NCI-H187 (cell line): Measurements from ENCODE around the gene TNPO3.
"Not testable (repeated sequence)": the region's sequence is repeated elsewhere in the genome, so short reads cannot be mapped to it uniquely, and the experiment has no call there.

ENCODE experiments used
- DNase-seq, 2 experiments: peaks; one replicate each; lab custom pipeline; 2025; lab: John Stamatoyannopoulos, UW

TNPO3 gene

GRCh38 chr7:128959296-128959695 is 95.6 kb downstream of the TNPO3 start:
- DNase-seq, result no peak

- no peak for DNase-seq
Measured at GRCh38 chr7:128955981-128956380, 98.9 kb downstream of the TNPO3 start.

GRCh38 chr7:128954830-128955802 is 99.8 kb downstream of the TNPO3 start:
- no peak for DNase-seq

- DNase-seq, result no peak
Measured at GRCh38 chr7:128954150-128954549, 100.8 kb downstream of the TNPO3 start.

- no peak for DNase-seq
Measured at GRCh38 chr7:128951296-128951695, 103.6 kb downstream of the TNPO3 start.

- no peak for DNase-seq
Measured at GRCh38 chr7:128948976-128949760, 105.7 kb downstream of the TNPO3 start.

- no peak for DNase-seq
Measured at GRCh38 chr7:128948312-128948973, 106.5 kb downstream of the TNPO3 start.

- no peak for DNase-seq
Measured at GRCh38 chr7:128947854-128948253, 107.1 kb downstream of the TNPO3 start.

GRCh38 chr7:128946936-128947830 is 107.7 kb downstream of the TNPO3 start:
- DNase-seq, result no peak

GRCh38 chr7:128945668-128946366 is 109.1 kb downstream of the TNPO3 start:
- no peak for DNase-seq

GRCh38 chr7:128944487-128945236 is 110.2 kb downstream of the TNPO3 start:
- no peak for DNase-seq

- DNase-seq, result not testable (repeated sequence)
Measured at GRCh38 chr7:128943251-128943650, 111.7 kb downstream of the TNPO3 start.

GRCh38 chr7:128941946-128942526 is 112.9 kb downstream of the TNPO3 start:
- no peak for DNase-seq

GRCh38 chr7:128941323-128941890 is 113.5 kb downstream of the TNPO3 start:
- no peak for DNase-seq

- DNase-seq, result no peak
Measured at GRCh38 chr7:128940494-128941322, 114.2 kb downstream of the TNPO3 start.

GRCh38 chr7:128939861-128940410 is 115.0 kb downstream of the TNPO3 start:
- no peak for DNase-seq

GRCh38 chr7:128939075-128939860 is 115.6 kb downstream of the TNPO3 start:
- DNase-seq, result no peak
